HL-60 (cell line): ENCODE measurements around the gene AZIN2.
"Not testable (repeated sequence)": the region's sequence is repeated elsewhere in the genome, so short reads cannot be mapped to it uniquely, and the experiment has no call there.

Source experiments
- DNase-seq, 2 experiments: peaks; one replicate each; pipeline ENCODE4 v3.0.0-alpha.2; 2010 to 2020; ENCODE audit warnings: low read depth in 1 of 2, low spot score in 1 of 2
- H3K27ac ChIP-seq: fragments of 250-450 bp; sonication (Bioruptor Pico); replicated peaks from 2 replicates; pipeline ENCODE4 v1.5.1; 2020; ENCODE audit warnings: mild to moderate bottlenecking, moderate library complexity
- H3K27me3 ChIP-seq: fragments of 250-450 bp; sonication (Bioruptor Pico); 2 replicates; pipeline ENCODE4 v1.5.1; 2021; ENCODE audit warnings: mild to moderate bottlenecking, moderate library complexity; ENCODE audit not compliant: insufficient read depth, poor library complexity, severe bottlenecking
- H3K4me3 ChIP-seq: replicated peaks from 2 replicates; pipeline ENCODE4 v1.5.1; 2011; ENCODE audit warnings: mild to moderate bottlenecking, control low read depth, low read length; ENCODE audit not compliant: insufficient read depth
- GABPA ChIP-seq: IDR thresholded peaks from 2 replicates; pipeline ENCODE4 v1.6.1; 2012; ENCODE audit warnings: low read depth
- POLR2AphosphoS5 ChIP-seq: IDR thresholded peaks from 2 replicates; pipeline ENCODE4 v1.6.1; 2012; ENCODE audit warnings: low read depth
- SPI1 ChIP-seq: IDR thresholded peaks from 2 replicates; pipeline ENCODE4 v1.6.1; 2012; ENCODE audit warnings: low read depth, mild to moderate bottlenecking, borderline replicate concordance
- TF ChIP-seq, protein P1 (sequence below): IDR thresholded peaks from one replicate; pipeline ENCODE4 v1.5.1; 2011; ENCODE audit warnings: low read length, control low read depth, inconsistent platforms; ENCODE audit not compliant: insufficient read depth
- TF ChIP-seq, protein P2 (sequence below): IDR thresholded peaks from 2 replicates; pipeline ENCODE4 v1.6.1; 2012; ENCODE audit warnings: low read depth; ENCODE audit not compliant: insufficient replicate concordance

The AZIN2 gene

GRCh38 chr1:33045246-33045645 lies 35.7 kb upstream of the AZIN2 start:
- no peak overlapping the region for H3K4me3 ChIP-seq
- peak in 1 of 2 experiments; percentile 45 for DNase-seq

GRCh38 chr1:33045814-33046213 lies 35.1 kb upstream of the AZIN2 start:
- no peaks in the 10 kb centered on the region for H3K27me3 ChIP-seq
- peak; percentile 89 to 91 for DNase-seq
- TF ChIP-seq POLR2AphosphoS5 (peak; percentile 83), SPI1 (peak; percentile 30; the same call in 1 of the 2 replicates), GABPA (peak; percentile 59)
- TF ChIP-seq, protein P1, sequence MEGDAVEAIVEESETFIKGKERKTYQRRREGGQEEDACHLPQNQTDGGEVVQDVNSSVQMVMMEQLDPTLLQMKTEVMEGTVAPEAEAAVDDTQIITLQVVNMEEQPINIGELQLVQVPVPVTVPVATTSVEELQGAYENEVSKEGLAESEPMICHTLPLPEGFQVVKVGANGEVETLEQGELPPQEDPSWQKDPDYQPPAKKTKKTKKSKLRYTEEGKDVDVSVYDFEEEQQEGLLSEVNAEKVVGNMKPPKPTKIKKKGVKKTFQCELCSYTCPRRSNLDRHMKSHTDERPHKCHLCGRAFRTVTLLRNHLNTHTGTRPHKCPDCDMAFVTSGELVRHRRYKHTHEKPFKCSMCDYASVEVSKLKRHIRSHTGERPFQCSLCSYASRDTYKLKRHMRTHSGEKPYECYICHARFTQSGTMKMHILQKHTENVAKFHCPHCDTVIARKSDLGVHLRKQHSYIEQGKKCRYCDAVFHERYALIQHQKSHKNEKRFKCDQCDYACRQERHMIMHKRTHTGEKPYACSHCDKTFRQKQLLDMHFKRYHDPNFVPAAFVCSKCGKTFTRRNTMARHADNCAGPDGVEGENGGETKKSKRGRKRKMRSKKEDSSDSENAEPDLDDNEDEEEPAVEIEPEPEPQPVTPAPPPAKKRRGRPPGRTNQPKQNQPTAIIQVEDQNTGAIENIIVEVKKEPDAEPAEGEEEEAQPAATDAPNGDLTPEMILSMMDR, result no peak
- TF ChIP-seq, protein P2, sequence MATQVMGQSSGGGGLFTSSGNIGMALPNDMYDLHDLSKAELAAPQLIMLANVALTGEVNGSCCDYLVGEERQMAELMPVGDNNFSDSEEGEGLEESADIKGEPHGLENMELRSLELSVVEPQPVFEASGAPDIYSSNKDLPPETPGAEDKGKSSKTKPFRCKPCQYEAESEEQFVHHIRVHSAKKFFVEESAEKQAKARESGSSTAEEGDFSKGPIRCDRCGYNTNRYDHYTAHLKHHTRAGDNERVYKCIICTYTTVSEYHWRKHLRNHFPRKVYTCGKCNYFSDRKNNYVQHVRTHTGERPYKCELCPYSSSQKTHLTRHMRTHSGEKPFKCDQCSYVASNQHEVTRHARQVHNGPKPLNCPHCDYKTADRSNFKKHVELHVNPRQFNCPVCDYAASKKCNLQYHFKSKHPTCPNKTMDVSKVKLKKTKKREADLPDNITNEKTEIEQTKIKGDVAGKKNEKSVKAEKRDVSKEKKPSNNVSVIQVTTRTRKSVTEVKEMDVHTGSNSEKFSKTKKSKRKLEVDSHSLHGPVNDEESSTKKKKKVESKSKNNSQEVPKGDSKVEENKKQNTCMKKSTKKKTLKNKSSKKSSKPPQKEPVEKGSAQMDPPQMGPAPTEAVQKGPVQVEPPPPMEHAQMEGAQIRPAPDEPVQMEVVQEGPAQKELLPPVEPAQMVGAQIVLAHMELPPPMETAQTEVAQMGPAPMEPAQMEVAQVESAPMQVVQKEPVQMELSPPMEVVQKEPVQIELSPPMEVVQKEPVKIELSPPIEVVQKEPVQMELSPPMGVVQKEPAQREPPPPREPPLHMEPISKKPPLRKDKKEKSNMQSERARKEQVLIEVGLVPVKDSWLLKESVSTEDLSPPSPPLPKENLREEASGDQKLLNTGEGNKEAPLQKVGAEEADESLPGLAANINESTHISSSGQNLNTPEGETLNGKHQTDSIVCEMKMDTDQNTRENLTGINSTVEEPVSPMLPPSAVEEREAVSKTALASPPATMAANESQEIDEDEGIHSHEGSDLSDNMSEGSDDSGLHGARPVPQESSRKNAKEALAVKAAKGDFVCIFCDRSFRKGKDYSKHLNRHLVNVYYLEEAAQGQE, result no peak
- peak overlapping the region; percentile 45 for H3K27ac ChIP-seq
- H3K4me3 ChIP-seq, result no peak overlapping the region

More at GRCh38 chr1:33045246-33045645, 35.7 kb upstream of the AZIN2 start:
- TF ChIP-seq POLR2AphosphoS5, result no peak
- no peak for TF ChIP-seq SPI1
- TF ChIP-seq, protein P2, result no peak
- TF ChIP-seq GABPA, result no peak
- TF ChIP-seq, protein P1, result no peak
- Histone ChIP-seq H3K27ac (peak overlapping the region; percentile 45), H3K27me3 (no peaks in the 10 kb centered on the region)

- not testable (repeated sequence) for H3K4me3 ChIP-seq, H3K27me3 ChIP-seq, DNase-seq
- peak overlapping the region; percentile 42 for H3K27ac ChIP-seq
Observed at GRCh38 chr1:33046234-33046633, 34.7 kb upstream of the AZIN2 start.

DNA sequence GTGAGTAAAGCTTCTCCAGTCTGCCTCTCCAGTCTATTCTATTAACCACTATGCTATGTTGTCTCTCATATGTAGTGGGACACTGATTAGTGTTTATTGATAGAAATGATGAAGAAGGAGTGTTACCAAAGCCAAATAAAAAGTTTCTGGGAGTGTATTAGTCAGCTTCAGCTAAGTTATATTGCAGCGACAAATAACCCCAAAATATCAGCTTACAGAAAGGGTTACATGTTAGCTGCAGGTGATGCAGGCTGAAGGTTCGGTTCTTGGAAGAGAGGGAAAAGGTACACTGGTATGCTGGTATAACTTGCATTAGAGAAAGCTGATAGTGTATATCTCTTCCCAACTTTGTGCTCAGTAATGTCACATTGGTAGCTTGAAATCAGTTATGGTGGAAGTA lies 33.7 kb upstream of the AZIN2 start:
- DNase-seq, result no peak
- no peak overlapping the region for H3K27ac ChIP-seq
- no peaks in the 10 kb centered on the region for H3K27me3 ChIP-seq
- no peak for TF ChIP-seq SPI1
- TF ChIP-seq, protein P2, result no peak
- TF ChIP-seq POLR2AphosphoS5, result no peak
- TF ChIP-seq GABPA, result no peak
- TF ChIP-seq, protein P1, result no peak
- H3K4me3 ChIP-seq, result no peak overlapping the region
